Glutamatergic neuron (in vitro differentiated cells): ENCODE data around the gene PKN3. TPM values are rescaled to one million over a fixed set of nuclear protein-coding genes. Genes with fewer than 3 reads are reported as not detected.

Experiments
- DNase-seq: peaks from one replicate; pipeline ENCODE4 v3.0.0; 2022
- H3K27ac Mint-ChIP-seq: one replicate; pipeline ENCODE4 v1.8.0; 2020; ENCODE audit warnings: mild to moderate bottlenecking, mixed read lengths, inconsistent platforms; ENCODE audit not compliant: unreplicated experiment
- H3K27me3 Mint-ChIP-seq: one replicate; pipeline ENCODE4 v1.8.0; 2020; ENCODE audit warnings: mild to moderate bottlenecking, moderate library complexity, mixed read lengths, inconsistent platforms; ENCODE audit not compliant: unreplicated experiment
- H3K36me3 Mint-ChIP-seq: one replicate; pipeline ENCODE4 v1.8.0; 2020; ENCODE audit warnings: mild to moderate bottlenecking, mixed read lengths, inconsistent platforms; ENCODE audit not compliant: unreplicated experiment
- H3K4me1 Mint-ChIP-seq: one replicate; pipeline ENCODE4 v1.8.0; 2020; ENCODE audit warnings: mild to moderate bottlenecking, low read depth, mixed read lengths, inconsistent platforms; ENCODE audit not compliant: unreplicated experiment
- H3K4me3 Mint-ChIP-seq: one replicate; pipeline ENCODE4 v1.8.0; 2020; ENCODE audit warnings: mild to moderate bottlenecking, mixed read lengths, inconsistent platforms; ENCODE audit not compliant: unreplicated experiment
- H3K9me3 Mint-ChIP-seq: one replicate; pipeline ENCODE4 v1.8.0; 2020; ENCODE audit warnings: mild to moderate bottlenecking, moderate library complexity, mixed read lengths, inconsistent platforms; ENCODE audit not compliant: unreplicated experiment
- total RNA-seq: library from RNA; stranded (reverse); fragmentation: NEBNext Ultra II Directional; extraction: Animal tissue kit (Norgen Biotek cat#: 25700); gene quantifications from one replicate; pipeline ENCODE4 v1.2.1, GENCODE V29; 2021; ENCODE audit not compliant: unreplicated experiment
- TF ChIP-seq, protein P1 (sequence below): fragments of 200-600 bp; sonication (generic); IDR thresholded peaks from one replicate; pipeline ENCODE4 v1.5.0; 2021; ENCODE audit not compliant: partially characterized antibody, unreplicated experiment

Gene PKN3
- total RNA-seq, 1 donor from 2014 or later: 4.3 TPM

GRCh38 chr9:128718047-128718446 is 15.7 kb downstream of the PKN3 start:
- Mint-ChIP-seq H3K27me3 (peaks cover 2% of the 10 kb centered on the region), H3K36me3 (no peaks in the 10 kb centered on the region), H3K27ac (no peak overlapping the region), H3K9me3 (no peaks in the 10 kb centered on the region), H3K4me1 (no peaks in the 10 kb centered on the region), H3K4me3 (no peak overlapping the region)
- TF ChIP-seq, protein P1, sequence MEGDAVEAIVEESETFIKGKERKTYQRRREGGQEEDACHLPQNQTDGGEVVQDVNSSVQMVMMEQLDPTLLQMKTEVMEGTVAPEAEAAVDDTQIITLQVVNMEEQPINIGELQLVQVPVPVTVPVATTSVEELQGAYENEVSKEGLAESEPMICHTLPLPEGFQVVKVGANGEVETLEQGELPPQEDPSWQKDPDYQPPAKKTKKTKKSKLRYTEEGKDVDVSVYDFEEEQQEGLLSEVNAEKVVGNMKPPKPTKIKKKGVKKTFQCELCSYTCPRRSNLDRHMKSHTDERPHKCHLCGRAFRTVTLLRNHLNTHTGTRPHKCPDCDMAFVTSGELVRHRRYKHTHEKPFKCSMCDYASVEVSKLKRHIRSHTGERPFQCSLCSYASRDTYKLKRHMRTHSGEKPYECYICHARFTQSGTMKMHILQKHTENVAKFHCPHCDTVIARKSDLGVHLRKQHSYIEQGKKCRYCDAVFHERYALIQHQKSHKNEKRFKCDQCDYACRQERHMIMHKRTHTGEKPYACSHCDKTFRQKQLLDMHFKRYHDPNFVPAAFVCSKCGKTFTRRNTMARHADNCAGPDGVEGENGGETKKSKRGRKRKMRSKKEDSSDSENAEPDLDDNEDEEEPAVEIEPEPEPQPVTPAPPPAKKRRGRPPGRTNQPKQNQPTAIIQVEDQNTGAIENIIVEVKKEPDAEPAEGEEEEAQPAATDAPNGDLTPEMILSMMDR: no peak
- DNase-seq: no peak

- no peak overlapping the region for H3K27ac Mint-ChIP-seq
- H3K9me3 Mint-ChIP-seq: no peaks in the 10 kb centered on the region
- no peaks in the 10 kb centered on the region for H3K4me1 Mint-ChIP-seq
- TF ChIP-seq, protein P1: no peak
- no peak for DNase-seq
- H3K4me3 Mint-ChIP-seq: no peak overlapping the region
- H3K36me3 Mint-ChIP-seq: no peaks in the 10 kb centered on the region
- H3K27me3 Mint-ChIP-seq: peaks cover 2% of the 10 kb centered on the region
Observed at GRCh38 chr9:128718475-128718874, 16.2 kb downstream of the PKN3 start.

GRCh38 chr9:128719919-128720605 is 17.8 kb downstream of the PKN3 start:
- Mint-ChIP-seq H3K4me1 (no peaks in the 10 kb centered on the region), H3K9me3 (peaks cover 4% of the 10 kb centered on the region), H3K27ac (no peak overlapping the region), H3K27me3 (peaks cover 6% of the 10 kb centered on the region), H3K4me3 (no peak overlapping the region), H3K36me3 (no peaks in the 10 kb centered on the region)
- no peak for DNase-seq
- TF ChIP-seq, protein P1: no peak

DNA sequence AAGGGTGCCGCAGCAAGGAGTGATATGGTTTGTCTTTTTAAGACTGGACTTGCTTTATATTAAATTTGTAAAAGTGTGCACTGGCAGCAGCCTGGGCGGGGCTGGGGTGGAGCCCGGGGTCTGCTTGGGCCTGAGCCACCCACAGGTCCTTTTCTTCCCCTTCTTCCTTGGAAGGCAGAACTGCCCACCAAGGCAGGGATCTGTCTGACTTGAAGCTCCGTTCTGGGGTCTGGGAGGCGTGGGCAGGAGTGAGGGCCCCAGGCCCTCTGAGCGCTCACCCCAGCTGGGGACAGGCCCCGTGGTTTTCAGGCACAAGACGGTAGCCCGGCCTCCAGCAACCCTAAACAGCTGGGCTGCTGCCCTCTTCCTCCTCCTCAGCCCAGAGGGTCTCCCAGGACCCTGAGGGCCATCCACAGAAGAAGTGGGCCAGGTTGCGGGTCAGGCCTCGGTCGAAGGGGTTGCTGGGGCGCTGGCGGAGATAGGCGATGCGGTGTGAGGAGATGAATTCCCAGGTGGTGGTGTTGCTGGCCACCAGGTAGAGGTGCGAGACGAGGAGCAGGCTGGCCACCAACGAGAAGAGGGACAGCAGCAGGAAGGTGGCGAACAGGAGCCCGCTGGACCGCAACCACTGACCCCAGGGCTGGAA is 18.7 kb downstream of the PKN3 start:
- peaks cover 4% of the 10 kb centered on the region for H3K9me3 Mint-ChIP-seq
- no peaks in the 10 kb centered on the region for H3K36me3 Mint-ChIP-seq
- DNase-seq: no peak
- no peak overlapping the region for H3K4me3 Mint-ChIP-seq
- H3K27ac Mint-ChIP-seq: no peak overlapping the region
- TF ChIP-seq, protein P1: no peak
- no peaks in the 10 kb centered on the region for H3K4me1 Mint-ChIP-seq
- peaks cover 7% of the 10 kb centered on the region for H3K27me3 Mint-ChIP-seq

DNA sequence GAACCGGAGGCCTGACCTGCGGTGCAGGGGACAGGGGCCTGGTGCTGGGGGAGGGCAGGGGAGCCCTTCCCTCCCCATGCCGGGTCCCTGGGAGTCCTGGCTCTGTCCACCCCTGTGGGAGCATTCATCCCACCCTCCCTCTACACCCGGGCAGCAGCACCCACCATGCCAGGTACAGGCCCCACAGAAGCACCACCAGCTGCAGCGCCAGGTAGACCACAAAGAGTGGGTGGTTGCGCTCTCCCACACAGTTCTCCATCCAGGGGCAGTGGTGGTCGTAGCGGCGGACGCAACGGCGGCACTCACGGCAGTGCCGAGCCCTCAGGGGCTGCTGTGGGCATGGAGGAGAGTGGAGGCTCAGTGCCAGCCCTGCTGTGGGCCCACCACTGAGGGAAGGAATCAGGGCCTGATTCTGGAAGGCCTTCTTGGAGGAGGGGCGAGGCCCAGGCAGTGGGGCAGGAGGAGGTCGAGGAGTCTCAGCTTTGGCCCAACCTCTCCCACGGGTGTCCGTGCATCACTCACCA is 19.2 kb downstream of the PKN3 start:
- H3K4me3 Mint-ChIP-seq: no peak overlapping the region

More for the DNA sequence above, 19.2 kb downstream of the PKN3 start:
- H3K27ac Mint-ChIP-seq: no peak overlapping the region
- DNase-seq: no peak
- TF ChIP-seq, protein P1: no peak
- peaks cover 4% of the 10 kb centered on the region for H3K9me3 Mint-ChIP-seq
- H3K36me3 Mint-ChIP-seq: no peaks in the 10 kb centered on the region
- H3K4me1 Mint-ChIP-seq: no peaks in the 10 kb centered on the region
- peaks cover 7% of the 10 kb centered on the region for H3K27me3 Mint-ChIP-seq
